Caco-2 (cell line): ENCODE results near the gene FOXP1. TPM values are rescaled to one million over a fixed set of nuclear protein-coding genes. Genes with fewer than 3 reads are reported as not detected.

ENCODE experiments used
- BruUV-seq: library from RNA; stranded (reverse); fragments of 400-500 nt; replicated peaks from 2 replicates; lab custom pipeline; 2021; lab: Mats Ljungman, UMichigan
- CTCF ChIA-PET: fragments of 300-600 bp; sonication (Branson Sonifier 250); formaldehyde crosslinking; loops from one replicate; lab custom pipeline; 2022; ENCODE audit warnings: antibody characterized with exemption; lab: Charles Lee
- POLR2A ChIA-PET: fragments of 300-600 bp; sonication (Branson Sonifier 250); formaldehyde crosslinking; loops from one replicate; lab custom pipeline; 2022; ENCODE audit warnings: antibody characterized with exemption; lab: Charles Lee
- DNase-seq, 2 experiments: peaks; one replicate each; pipeline versions ENCODE4 v3.0.0 to v3.0.0-alpha.2; 2020 to 2022
- H3K27me3 ChIP-seq: replicated peaks from 2 replicates; pipeline ENCODE4 v1.6.0; 2011; ENCODE audit warnings: low read length; ENCODE audit not compliant: control insufficient read depth, insufficient read depth
- H3K36me3 ChIP-seq: 2 replicates; pipeline ENCODE4 v1.5.1; 2011; ENCODE audit warnings: low read length; ENCODE audit not compliant: control insufficient read depth, insufficient read depth
- H3K4me1 ChIP-seq: fragments of 250-450 bp; sonication (Bioruptor Pico); 2 replicates; pipeline ENCODE4 v1.5.1; 2020; ENCODE audit warnings: mild to moderate bottlenecking
- H3K4me3 ChIP-seq: 2 replicates; pipeline ENCODE4 v1.5.1; 2011; ENCODE audit warnings: low read depth, mild to moderate bottlenecking, control low read depth, low read length
- H3K9me3 ChIP-seq: fragments of 250-450 bp; sonication (Bioruptor Pico); 2 replicates; pipeline ENCODE4 v1.5.1; 2020; ENCODE audit warnings: mild to moderate bottlenecking, moderate library complexity
- H3K27ac Mint-ChIP-seq: one replicate; pipeline ENCODE4 v1.8.0; 2022; ENCODE audit warnings: mixed read lengths; ENCODE audit not compliant: unreplicated experiment
- H3K27me3 Mint-ChIP-seq: one replicate; pipeline ENCODE4 v1.8.0; 2022; ENCODE audit warnings: mixed read lengths; ENCODE audit not compliant: insufficient read depth, unreplicated experiment
- H3K36me3 Mint-ChIP-seq: one replicate; pipeline ENCODE4 v1.8.0; 2022; ENCODE audit warnings: mild to moderate bottlenecking, mixed read lengths; ENCODE audit not compliant: insufficient read depth, unreplicated experiment
- H3K4me1 Mint-ChIP-seq: one replicate; pipeline ENCODE4 v1.8.0; 2022; ENCODE audit warnings: low read depth, mixed read lengths; ENCODE audit not compliant: unreplicated experiment
- H3K4me3 Mint-ChIP-seq: one replicate; pipeline ENCODE4 v1.8.0; 2022; ENCODE audit warnings: mild to moderate bottlenecking, moderate library complexity, mixed read lengths; ENCODE audit not compliant: unreplicated experiment
- H3K9me3 Mint-ChIP-seq: one replicate; pipeline ENCODE4 v1.8.0; 2022; ENCODE audit warnings: mixed read lengths; ENCODE audit not compliant: unreplicated experiment
- CTCF ChIP-seq, 2 experiments: fragments of 200-600 bp in 1 of 2; IDR thresholded peaks; 1 replicate in 1 of 2; 2 replicates in 1 of 2; pipeline versions ENCODE4 v1.5.1 to v1.8.0; 2011 to 2022; ENCODE audit warnings: antibody characterized with exemption in 1 of 2, control low read depth in 1 of 2, inconsistent platforms in 1 of 2, low read depth in 1 of 2, low read length in 1 of 2, mild to moderate bottlenecking in 1 of 2, moderate library complexity in 1 of 2; ENCODE audit not compliant: insufficient read depth in 1 of 2, severe bottlenecking in 1 of 2, unreplicated experiment in 1 of 2
- intact Hi-C: fragments of 100-400 bp; cut with micrococcal nuclease; formaldehyde crosslinking; loops from one replicate; pipeline ENCODE4 v1.10.0; 2022; ENCODE audit not compliant: unreplicated experiment
- total RNA-seq: library from RNA; stranded (reverse); gene quantifications from 2 replicates; pipeline ENCODE4 v1.2.3, GENCODE V29; 2022

FOXP1 gene
- total RNA-seq, 1 experiment from 2014 or later = 131 TPM

GRCh38 chr3:71250026-71250425, 333.5 kb downstream of the FOXP1 start:
- H3K9me3 ChIP-seq = no peaks in the 10 kb centered on the region
- no peaks in the 10 kb centered on the region for H3K36me3 ChIP-seq
- no TSS peak for BruUV-seq
- Mint-ChIP-seq H3K27ac (no peak overlapping the region), H3K4me3 (no peak overlapping the region), H3K36me3 (peaks cover 20% of the 10 kb centered on the region), H3K4me1 (peaks cover 45% of the 10 kb centered on the region), H3K9me3 (no peaks in the 10 kb centered on the region), H3K27me3 (no peaks in the 10 kb centered on the region)
- peaks cover 80% of the 10 kb centered on the region for H3K4me1 ChIP-seq
- no peak for TF ChIP-seq CTCF (IDR thresholded peaks at IDR 0.05; ENCODE audit: insufficient read depth in 1 of 2, low read depth in 1 of 2, low read length in 1 of 2, severe bottlenecking in 1 of 2, unreplicated experiment in 1 of 2)
- no peak overlapping the region for H3K4me3 ChIP-seq
- intact Hi-C loops = loop anchor here (5.0 to 10.0 kb wide), 2 partner anchors 243 to 265 kb away; no protein-coding TSS in a partner anchor
- POLR2A ChIA-PET = no interaction called here
- CTCF ChIA-PET = no interaction called here
- DNase-seq = no peak
- no peaks in the 10 kb centered on the region for H3K27me3 ChIP-seq

- BruUV-seq = TSS peak; percentile 88
- intact Hi-C loops = loop anchor here (5.0 kb wide), 1 partner anchor 149 kb away; no protein-coding TSS in a partner anchor
- Mint-ChIP-seq H3K27ac (peak overlapping the region; percentile 83), H3K27me3 (no peaks in the 10 kb centered on the region), H3K4me1 (peaks cover 54% of the 10 kb centered on the region), H3K9me3 (no peaks in the 10 kb centered on the region), H3K36me3 (peaks cover 23% of the 10 kb centered on the region), H3K4me3 (peak overlapping the region; percentile 24)
- no peak for TF ChIP-seq CTCF (IDR thresholded peaks at IDR 0.05; ENCODE audit: insufficient read depth in 1 of 2, low read depth in 1 of 2, low read length in 1 of 2, severe bottlenecking in 1 of 2, unreplicated experiment in 1 of 2)
- Histone ChIP-seq H3K4me3 (no peak overlapping the region), H3K27me3 (no peaks in the 10 kb centered on the region), H3K9me3 (no peaks in the 10 kb centered on the region), H3K4me1 (peaks cover 75% of the 10 kb centered on the region), H3K36me3 (no peaks in the 10 kb centered on the region)
- DNase-seq = no peak
- CTCF ChIA-PET = interaction anchor here (1.1 kb wide), 1 partner anchor 11 kb away, joined by 3 read pairs; no protein-coding TSS in a partner anchor
- POLR2A ChIA-PET = no interaction called here
Measured at GRCh38 chr3:71247958-71248335, 335.6 kb downstream of the FOXP1 start.

- DNase-seq = peak; percentile 75 to 88
- peaks cover 57% of the 10 kb centered on the region for H3K4me1 Mint-ChIP-seq
- TF ChIP-seq CTCF (IDR thresholded peaks at IDR 0.05; ENCODE audit: insufficient read depth in 1 of 2, low read depth in 1 of 2, low read length in 1 of 2, severe bottlenecking in 1 of 2, unreplicated experiment in 1 of 2) = no peak
- Histone ChIP-seq H3K27me3 (no peaks in the 10 kb centered on the region), H3K4me3 (no peak overlapping the region), H3K9me3 (no peaks in the 10 kb centered on the region), H3K36me3 (no peaks in the 10 kb centered on the region), H3K4me1 (peaks cover 69% of the 10 kb centered on the region)
- H3K36me3 Mint-ChIP-seq = peaks cover 23% of the 10 kb centered on the region
- BruUV-seq = no TSS peak
- CTCF ChIA-PET = interaction anchor here (1.1 to 1.4 kb wide), 2 partner anchors 7 to 11 kb away, joined by 3 to 4 read pairs; no protein-coding TSS in a partner anchor
- POLR2A ChIA-PET = interaction anchor here (0.5 kb wide), 1 partner anchor 11 kb away, joined by 3 read pairs; no protein-coding TSS in a partner anchor
- intact Hi-C loops = loop anchor here (5.0 kb wide), 1 partner anchor 150 kb away; no protein-coding TSS in a partner anchor
- no peaks in the 10 kb centered on the region for H3K27me3 Mint-ChIP-seq
- no peaks in the 10 kb centered on the region for H3K9me3 Mint-ChIP-seq
- H3K27ac Mint-ChIP-seq = peak overlapping the region; percentile 83
- peak overlapping the region; percentile 24 for H3K4me3 Mint-ChIP-seq
Measured at GRCh38 chr3:71247221-71247957, 336.1 kb downstream of the FOXP1 start.
